ENCODE data around the gene RAP1B. TPM values are rescaled to one million over a fixed set of nuclear protein-coding genes. Genes with fewer than 3 reads are reported as not detected.

RAP1B gene
- total and polyA plus RNA-seq, 9 of the 15 experiments (the other 6 are each of a cell fraction or from before 2014, with no cell fraction given), result 107 to 309 (median 170) TPM

DNA sequence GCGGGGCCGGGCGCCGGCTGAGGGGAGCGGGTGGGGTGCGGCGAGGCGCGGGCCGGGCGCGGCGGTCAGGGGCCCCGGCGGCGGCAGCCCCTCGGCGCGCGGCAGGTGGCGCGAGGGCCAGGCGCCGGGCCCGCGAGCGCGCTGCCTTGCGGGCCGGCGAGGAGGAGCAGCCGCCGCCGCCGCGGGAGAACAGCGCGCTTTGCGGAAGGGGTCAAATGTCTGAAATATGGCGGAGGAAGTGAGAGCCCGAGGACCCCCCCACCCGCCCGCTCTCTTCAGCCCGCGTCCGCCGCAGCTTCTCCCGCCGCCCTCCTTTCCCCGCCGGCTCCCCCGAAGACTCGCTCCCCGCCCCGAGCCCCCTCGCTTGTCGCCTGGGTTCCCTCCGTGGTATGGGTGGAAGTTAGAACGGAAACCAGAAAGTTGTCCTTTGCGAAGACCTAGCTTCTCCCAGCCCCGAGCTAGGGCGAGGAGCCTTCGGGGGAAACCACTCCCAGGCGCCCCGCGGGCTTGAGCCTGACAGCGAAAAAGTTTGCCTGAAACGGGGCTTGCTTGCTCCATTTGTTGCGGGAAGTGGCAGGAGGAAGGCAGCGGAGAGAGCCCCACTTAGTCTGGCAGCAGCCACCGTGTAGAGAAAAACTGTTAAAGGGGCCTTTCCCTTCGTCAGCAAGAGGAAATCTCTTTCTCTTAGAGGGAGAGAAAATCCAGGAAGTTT lies 551 bp downstream of the RAP1B start (continued):
- no peak for TF ChIP-seq ZNF318 (IDR thresholded peaks at IDR 0.05; ENCODE audit: borderline replicate concordance in 1 of 2, low read depth in 1 of 2)
- peak in 1 of 2 experiments; percentile 66; a peak in 1 of 4 replicates for TF ChIP-seq SIN3A (IDR thresholded peaks at IDR 0.05; ENCODE audit: borderline replicate concordance in 2 of 2, control insufficient read depth in 1 of 2, low read depth in 2 of 2, low read length in 2 of 2)
- TF ChIP-seq, protein P1, sequence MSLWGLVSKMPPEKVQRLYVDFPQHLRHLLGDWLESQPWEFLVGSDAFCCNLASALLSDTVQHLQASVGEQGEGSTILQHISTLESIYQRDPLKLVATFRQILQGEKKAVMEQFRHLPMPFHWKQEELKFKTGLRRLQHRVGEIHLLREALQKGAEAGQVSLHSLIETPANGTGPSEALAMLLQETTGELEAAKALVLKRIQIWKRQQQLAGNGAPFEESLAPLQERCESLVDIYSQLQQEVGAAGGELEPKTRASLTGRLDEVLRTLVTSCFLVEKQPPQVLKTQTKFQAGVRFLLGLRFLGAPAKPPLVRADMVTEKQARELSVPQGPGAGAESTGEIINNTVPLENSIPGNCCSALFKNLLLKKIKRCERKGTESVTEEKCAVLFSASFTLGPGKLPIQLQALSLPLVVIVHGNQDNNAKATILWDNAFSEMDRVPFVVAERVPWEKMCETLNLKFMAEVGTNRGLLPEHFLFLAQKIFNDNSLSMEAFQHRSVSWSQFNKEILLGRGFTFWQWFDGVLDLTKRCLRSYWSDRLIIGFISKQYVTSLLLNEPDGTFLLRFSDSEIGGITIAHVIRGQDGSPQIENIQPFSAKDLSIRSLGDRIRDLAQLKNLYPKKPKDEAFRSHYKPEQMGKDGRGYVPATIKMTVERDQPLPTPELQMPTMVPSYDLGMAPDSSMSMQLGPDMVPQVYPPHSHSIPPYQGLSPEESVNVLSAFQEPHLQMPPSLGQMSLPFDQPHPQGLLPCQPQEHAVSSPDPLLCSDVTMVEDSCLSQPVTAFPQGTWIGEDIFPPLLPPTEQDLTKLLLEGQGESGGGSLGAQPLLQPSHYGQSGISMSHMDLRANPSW (CRISPR knock-in tag; IDR thresholded peaks at IDR 0.05), result no peak
- TF ChIP-seq DDX20 (tag; IDR thresholded peaks at IDR 0.05; ENCODE audit: low read depth), result no peak
- peak; percentile 39 for TF ChIP-seq RBM22 (IDR thresholded peaks at IDR 0.05; ENCODE audit: low read depth, low read length, poor library complexity, severe bottlenecking)
- TF ChIP-seq CHD2 (IDR thresholded peaks at IDR 0.05; ENCODE audit: low read depth, low read length), result no peak
- TF ChIP-seq HMBOX1 (IDR thresholded peaks at IDR 0.05), result no peak
- no peak for TF ChIP-seq MIER1 (IDR thresholded peaks at IDR 0.05; ENCODE audit: low read depth)
- TF ChIP-seq JUN (IDR thresholded peaks at IDR 0.05; ENCODE audit: borderline replicate concordance, low read depth, low read length), result no peak
- no peak for TF ChIP-seq JUN (CRISPR knock-in tag; IDR thresholded peaks at IDR 0.05; ENCODE audit: borderline replicate concordance)
- no peak for TF ChIP-seq HMG20A (CRISPR knock-in tag; conservative IDR thresholded peaks at IDR 0.05)
- peak; percentile 4 for TF ChIP-seq RBBP5 (IDR thresholded peaks at IDR 0.05; ENCODE audit: borderline replicate concordance, insufficient read depth, low read length, poor library complexity, severe bottlenecking)

All from K562 (cell line).